NOMO-1 treated with DMSO at 0.1 percent for 48 hours (cell line): Measurements from ENCODE around the gene INPP4A.

Experiments used
- DNase-seq: peaks from one replicate; lab custom pipeline; 2025; ENCODE audit not compliant: unreplicated experiment; lab: John Stamatoyannopoulos, UW

Gene INPP4A

DNA sequence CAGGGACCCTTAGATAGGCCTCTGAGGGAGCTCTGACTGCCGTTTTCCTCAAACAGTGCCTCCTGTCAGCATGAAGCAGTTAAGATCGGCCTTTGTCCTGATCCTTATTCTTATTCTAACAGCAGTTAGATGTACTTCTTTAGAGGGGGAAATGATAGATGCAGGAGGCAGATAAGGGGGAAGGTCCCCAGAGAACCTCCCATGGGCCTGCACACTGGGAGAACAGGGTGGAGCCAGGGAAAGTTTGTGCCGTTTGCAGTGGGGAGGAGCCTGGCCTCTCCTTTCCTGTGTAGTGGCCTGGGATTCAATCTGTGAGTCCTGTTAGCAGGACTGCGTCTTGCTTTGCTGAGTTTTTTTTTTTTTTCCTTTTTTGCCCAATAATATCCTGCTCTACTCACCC is 7.9 kb upstream of the INPP4A start:
- no peak for DNase-seq

DNA sequence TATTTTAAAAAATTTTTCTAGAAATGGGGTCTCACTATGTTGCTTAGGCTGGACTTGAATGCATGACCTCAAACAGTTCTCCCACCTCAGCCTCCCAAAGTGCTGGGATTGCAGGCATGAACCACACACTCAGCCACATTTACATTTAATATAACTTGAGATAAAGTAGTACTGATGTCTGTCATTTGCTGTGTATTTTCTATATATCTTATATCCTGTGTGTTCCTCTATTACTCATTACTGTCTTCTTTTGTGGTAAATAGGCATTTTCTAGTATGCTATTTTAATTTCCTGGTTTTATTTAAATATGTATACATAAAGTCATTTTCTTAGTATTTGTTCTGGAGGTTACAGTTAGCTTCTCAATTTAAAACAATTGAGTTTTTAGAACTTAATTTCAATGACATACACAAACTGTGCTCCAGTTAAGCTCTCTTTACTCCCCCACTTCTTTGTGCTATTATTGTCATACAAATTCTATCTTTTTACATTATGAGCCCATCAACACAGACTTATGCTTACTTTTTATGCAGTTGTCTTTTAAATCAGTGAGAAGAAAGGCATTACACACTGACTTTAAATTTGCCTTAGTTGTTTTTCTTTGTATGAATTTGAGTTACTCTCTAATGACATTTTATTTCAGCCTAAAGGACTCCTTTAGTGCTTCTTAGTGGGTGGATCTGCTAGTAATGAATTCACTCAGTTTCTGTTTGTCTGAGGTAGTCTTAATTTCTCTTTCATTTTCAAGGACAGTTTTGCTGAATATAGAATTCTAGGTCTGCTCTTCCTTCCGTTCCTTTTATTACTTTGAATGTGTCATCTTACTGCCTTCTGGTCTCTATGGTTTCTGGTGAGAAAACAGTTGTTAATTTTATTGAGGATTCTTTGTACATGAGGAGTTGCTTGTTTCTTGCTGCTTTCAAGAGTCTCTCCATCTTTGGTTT is 6.2 kb upstream of the INPP4A start:
- DNase-seq: peak; percentile 35

DNA sequence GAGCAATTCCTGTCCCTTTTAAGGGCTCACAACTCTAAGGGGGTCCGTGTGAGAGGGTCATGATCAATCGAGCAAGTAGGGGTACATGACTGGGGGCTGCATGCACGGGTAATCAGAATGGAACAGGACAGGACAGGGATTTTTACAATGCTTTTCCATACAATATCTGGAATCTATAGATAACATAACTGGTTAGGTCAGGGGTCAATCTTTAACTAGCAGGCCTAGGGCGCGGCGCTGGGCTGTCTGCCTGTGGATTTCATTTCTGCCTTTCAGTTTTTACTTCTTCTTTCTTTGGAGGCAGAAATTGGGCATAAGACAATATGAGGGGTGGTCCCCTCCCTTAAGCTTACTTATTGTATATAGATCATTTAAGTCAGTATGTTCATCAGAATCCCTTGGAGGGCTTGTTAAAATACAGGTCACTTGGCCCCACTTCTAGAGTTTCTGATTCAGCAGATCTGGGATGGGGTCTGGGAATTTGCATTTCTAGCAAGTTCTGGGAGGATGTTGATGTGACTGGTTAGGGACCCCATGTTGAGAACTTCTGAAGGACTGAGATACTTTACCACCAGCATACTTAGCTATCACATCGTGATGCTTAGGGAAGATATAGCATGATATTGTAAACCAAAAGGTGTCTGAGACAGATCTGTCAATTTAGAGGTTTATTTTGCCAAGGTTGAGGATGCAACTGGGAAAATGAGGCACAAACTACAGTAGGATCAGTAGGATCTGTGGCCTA is 2.8 kb upstream of the INPP4A start:
- no peak for DNase-seq

DNA sequence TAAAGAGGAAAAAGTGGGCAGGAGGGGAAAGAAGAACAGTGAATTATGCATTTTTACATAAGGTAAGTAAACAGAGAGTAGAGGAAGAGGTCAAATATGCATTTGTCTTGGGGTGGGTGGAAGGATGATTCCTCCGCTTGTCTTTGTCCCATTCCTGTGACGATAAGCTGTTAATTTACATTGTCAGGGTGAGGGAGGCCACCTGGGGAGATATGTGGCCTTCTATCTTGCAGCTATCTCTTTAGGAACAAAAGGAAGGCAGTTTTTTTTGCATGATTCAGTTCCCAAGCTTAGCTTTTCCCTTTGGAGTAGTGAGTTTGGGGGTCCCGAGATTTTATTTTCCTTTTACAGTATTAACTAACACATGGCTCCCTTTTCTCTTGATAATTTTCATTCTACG is 2.2 kb upstream of the INPP4A start:
- DNase-seq: no peak

DNA sequence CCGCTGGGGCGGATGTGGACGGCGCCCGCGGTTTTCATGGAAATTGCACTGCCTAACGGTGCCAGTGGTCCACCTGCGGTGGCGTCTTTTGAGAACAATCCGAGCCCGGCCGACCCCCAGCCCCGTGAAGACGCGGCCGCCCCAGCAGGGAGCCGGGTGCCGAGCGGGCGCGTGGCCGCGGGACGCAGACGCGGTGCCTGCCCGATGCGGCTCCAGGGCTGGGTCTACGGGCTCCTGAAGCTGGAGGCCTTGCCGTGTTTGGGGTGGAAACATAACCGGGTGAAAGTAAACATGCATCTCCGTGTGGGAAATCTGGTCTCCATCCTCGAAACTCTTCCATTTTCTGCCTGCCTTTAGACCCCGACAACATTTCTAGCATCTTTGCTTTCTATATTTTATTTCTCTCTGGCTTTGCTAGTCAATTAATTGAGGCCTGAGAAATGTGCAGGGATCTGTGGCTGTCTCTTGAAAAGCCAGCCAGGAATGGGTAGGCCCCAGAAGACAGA is 572 bp downstream of the INPP4A start:
- no peak for DNase-seq

DNA sequence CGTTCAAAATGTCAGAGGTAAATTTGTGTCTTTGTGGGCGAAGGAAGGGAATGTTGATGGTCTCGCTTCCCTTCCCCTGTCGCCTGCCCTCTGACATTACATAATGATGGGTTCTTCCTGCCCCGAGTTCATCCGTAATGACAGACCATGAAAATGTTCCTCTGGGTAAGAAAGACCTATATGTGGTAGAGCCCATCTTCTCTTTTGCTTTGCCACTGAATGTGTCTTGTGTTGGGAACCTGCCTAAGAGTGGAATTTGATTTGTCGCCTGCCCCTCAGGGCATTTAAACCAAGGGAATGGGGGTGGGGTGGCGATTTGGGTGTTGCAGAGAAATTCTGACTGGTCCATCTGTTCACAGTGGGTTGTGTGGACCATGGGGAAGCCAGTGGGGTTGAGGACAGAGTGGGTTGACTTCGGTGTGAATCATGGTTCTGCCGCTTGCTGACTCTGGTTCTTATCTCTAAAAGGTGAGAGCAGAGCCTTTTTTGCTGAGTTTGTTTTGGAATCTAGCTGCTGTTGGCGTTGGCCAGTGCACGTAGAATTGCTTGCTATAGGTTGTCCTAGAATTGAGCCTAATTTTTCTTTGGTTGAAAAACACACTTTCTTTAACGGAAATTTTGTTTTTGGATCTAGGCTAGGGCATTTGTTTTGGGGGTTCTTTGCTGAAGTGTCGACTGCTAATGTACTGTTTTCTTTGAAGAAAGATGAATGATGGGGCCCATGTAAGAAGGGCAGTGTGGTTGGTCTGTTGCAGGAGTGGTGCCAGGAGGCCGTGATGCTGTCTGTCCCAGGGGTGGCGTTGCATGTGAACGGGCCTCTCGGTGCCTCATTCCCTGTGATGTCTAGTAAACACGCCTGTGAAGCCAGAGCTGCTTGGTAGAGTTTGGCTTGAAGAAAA is 1.3 kb downstream of the INPP4A start:
- DNase-seq: peak; percentile 11

DNA sequence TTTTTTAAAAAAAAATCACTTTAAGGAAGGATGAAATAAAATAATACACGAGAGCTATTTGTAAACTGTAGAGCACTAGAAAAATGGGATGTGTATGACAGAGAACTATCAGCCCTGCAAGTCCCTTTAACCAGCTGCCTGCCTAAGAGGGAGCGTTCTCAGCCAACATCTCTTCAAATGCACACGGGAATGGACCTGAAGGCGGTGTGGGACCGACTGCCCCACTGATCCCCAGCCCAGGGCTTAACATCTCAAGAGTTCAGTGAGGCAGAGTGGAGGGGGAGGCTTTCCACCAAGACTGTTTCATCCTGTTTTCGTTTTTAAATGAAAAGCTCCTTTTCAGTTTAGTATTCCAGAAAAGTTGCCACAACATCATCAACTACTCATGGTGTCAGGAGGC is 2.2 kb downstream of the INPP4A start:
- no peak for DNase-seq

DNA sequence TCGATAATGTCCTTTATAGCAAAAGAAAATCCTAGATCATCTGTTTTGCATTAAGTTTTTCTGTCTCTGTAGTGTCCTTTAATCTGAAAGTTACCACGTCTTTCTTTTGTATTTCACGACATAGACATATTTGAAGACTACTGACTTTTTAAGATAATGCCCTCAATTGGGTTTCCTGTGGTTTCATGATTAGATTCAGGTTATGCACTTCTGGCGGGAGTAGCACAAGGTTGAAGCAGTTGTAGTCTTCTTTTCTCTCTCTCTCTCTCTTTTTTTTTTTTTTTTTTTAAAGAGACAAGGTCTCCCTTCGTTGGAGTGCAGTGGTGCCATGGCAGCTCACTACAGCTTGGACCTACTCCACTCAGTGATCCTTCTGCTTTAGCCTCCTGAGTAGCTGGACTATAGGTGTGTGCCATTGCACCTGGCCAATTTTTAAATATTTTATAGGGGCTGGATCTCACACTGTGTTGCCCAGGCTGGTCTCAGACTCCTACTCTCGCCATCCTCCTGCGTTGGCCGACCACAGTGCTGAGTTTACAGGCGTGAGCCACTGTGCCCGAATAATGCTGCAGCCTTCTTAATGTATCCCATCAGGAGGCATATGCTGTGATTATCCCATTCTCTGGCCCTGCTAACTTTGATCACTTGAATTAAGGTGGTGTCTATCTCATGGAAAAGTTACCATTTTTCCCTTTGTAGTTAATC is 3.9 kb downstream of the INPP4A start:
- DNase-seq: no peak

DNA sequence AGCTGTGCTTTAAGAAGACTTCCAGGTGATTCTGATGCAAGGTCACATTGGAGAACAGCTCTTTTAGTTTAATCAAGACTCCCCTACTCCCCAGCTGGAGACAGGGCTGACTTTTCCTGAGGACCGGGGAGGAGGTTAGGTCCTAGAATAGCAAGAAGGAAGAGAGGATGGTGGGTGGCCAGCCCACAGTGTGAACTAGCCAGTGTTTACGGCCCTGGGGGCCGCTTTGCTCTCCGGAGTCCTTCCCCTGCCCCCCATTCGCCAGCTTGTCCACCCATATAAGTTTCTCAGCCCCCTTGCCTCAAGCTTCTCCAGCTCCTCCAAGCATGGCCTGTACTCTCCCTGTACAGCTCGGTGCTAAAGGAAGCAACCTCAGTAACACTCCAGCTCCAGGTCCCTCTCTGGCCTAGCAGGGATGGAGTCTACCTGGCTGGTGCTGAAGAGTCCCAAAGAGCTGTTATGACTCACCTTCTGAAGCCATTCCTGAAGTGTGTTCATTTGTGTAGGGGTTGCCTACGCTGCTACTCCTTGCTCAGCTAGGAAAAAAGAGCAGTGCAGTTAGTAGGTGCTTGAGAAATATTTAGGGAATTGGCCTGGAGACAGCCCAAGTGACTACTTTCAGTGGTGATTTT is 7.9 kb downstream of the INPP4A start:
- no peak for DNase-seq

DNA sequence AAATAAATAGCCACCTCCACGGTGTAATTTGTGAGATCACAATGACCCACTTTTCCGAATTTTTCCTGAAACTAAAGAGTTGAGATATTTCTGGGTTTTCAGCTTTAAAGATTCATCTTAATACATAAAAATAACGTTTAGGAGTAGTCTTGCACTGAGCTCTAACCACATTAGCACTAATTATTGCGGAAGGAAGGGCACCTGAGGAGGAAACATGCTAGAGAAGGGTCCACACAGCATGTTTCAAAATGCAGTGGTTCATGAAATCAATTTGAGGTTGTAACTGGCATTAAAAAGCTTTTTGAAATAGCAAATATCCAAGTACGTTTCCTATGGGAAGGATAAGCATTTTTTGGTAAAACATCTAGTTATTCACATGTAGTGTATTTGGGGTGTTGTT is 8.4 kb downstream of the INPP4A start:
- peak; percentile 54 for DNase-seq

DNA sequence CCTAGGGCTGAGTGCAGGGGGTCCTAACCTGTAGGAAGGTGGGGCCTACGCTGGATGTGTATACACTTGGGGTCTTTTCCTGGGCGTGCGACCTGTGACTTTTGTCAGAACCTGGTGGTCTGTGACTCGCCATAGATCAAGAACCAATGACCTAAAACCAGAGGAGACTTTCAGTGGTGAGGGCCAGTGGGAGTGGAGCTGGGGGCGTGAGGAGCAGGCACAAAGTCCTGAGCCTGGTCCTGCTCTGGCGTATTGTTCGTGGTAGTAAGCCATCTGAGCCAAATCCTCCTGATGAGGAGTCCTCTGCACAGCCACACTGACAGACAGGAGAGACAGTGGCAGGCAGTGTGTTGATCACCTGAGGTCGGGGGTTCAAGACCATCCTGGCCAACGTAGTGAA is 8.9 kb downstream of the INPP4A start:
- no peak for DNase-seq

DNA sequence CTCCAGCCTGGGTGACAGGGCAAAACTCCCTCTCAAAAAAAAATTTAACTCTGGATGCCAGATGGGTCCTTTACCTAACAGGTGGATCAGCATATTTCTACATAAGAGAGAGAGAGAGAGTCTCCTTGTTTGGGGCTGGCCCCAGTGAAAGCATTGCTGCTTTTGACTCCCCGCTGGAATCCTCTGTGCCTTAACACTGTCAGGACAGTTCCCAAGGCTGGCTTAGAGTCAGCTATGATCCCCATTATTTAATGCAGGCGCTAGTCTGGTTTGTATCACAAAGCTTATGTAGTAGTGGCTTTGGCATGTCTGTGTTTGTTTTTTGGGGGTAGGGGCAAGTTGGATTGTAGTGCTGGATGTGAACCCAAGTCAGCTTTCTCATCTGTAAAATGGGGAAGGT is 9.4 kb downstream of the INPP4A start:
- no peak for DNase-seq

DNA sequence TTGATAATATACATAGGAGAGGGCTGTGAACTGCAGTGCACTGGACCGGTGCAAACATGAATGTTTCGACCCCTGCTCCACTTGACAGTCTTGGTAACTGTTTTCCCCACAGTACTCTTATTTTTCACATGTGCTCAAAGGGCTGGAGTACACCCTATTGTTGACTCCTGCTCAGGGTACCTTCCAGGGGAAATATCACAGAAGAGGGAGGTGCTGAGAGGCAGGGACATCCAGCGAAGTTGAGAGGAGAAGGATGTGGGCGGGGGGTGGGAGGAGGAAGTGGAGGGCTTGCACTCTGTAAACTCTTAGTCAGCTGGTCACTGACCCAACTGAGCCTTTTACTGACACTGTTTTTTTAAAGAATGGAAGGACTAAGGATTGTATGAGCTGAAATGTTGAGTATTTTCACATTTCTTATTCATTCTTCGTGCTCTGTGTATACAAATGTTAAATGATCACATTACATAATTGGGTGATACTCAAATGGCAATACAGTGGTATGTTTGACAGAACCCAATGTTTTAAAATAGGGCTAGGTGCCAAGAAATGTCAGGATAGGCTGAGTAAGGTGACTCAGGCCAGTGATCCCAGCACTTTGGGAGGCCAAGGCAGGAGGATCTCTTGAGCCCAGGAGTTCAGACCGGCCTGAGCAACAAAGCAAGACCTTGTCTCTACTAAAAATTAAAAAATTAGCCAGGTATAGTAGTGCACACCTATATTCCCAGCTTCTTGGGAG is 10.0 kb downstream of the INPP4A start:
- DNase-seq: peak; percentile 66

DNA sequence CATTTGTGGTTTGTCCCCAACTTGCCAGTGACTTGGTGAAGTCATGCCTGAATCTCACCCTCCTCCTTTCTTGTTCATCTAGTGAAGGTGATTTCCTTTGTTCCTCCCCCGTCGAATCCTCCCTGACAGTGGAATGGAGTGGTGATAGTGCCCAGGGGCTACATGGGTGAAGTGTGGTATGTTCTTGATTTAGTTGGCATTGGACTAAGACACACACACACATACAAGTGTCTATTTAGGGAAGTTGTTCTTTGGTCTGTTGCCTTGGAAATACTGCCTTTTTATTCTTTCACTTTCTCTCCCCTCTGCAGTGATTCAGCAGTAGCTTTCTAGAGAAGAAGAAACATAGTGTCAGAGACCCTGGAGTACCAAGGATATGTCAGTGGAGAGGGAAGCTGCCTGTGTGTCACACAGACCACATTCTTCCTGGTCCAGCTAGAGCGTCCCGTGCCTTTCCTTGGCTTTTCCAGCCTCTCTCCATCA is 10.9 kb downstream of the INPP4A start:
- DNase-seq: peak; percentile 90

DNA sequence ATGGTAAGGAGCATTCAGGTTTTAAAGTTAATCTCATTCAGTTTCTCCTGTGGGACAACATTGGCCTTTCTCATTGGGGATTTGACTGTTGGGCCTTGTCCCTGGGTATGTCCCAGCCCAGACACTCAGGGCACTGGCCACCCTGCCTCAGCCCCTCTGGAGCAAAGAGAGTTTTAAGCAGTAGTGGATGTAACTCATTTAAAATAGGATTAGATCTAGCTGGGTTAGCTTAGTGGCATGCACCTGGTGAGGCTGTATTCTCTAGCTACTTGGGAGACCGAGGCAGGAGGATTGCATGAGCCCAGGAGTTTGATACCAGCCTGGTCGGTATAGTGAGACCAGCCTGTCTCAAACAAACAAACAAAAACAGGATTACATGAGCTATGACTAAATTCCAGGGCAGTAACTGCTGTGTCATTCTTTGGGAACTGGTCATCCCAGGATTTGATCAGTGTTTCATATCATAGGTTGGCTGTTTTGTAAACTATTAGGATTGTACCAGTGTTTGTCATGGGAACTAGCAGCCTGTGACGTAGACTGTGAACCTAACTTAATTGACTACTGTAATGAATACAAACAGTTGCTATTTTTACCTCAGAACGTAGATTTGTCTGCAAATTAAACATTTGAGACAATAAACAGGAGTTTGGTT is 12.5 kb downstream of the INPP4A start:
- DNase-seq: no peak

DNA sequence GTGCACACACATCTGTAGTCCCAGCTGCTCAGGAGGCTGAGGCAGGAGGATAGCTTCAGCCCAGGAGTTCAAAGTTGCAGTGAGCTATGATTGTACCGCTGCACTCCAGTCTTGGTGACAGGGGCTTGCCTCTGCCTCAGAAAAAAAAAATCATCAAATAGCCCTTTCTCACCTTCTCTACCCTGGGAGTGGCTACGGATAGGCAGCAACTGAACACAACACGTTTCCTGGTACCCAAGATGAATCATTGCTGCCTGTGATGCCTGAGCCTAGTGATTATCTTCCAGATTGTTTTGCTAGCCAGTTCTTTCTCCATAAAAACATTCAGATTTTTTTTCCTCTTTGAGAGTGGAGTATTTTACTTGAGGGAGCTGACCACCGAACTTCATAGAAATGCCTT is 13.5 kb downstream of the INPP4A start:
- DNase-seq: no peak

DNA sequence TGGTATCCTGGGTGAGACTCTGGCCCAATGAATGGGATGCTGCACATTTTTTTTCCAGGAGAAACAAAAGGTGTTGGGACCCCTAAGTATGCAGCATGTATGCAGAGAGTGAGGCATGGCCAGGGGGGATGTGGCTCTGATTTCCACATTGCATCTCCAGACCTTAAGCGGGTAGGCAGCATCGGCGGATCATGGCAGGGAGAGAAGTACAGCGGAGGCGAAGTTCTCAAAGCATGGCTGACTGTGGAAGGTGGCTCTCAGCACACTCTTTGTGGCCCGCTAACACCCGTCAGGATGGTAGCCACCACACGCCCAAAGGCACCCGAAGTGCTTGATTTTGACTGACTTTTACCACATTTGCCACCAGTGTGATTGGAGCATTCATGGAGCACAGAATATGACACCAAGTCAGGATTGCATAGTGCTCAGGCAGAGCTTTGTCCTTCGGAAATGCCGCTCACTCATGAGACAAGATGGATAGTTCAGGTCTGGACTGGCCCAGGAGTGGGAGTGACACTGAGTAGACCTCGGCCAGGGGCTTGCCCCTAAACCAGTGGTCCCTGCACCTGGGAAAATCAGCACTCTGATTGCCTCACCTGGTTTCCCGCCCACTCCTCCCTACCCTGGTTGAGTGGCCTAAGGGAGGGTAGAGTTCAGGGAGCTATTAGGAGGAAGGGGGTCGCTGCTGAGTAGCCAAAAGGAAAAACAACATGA is 14.2 kb downstream of the INPP4A start:
- DNase-seq: no peak
